Glutamatergic neuron (in vitro differentiated cells): Measurements from ENCODE around the gene HOXD3. TPM values are rescaled to one million over a fixed set of nuclear protein-coding genes. Genes with fewer than 3 reads are reported as not detected.

ENCODE experiments used
- DNase-seq: peaks from one replicate; pipeline ENCODE4 v3.0.0; 2022
- H3K27ac Mint-ChIP-seq: one replicate; pipeline ENCODE4 v1.8.0; 2020; ENCODE audit warnings: mild to moderate bottlenecking, mixed read lengths, inconsistent platforms; ENCODE audit not compliant: unreplicated experiment
- H3K27me3 Mint-ChIP-seq: one replicate; pipeline ENCODE4 v1.8.0; 2020; ENCODE audit warnings: mild to moderate bottlenecking, moderate library complexity, mixed read lengths, inconsistent platforms; ENCODE audit not compliant: unreplicated experiment
- H3K36me3 Mint-ChIP-seq: one replicate; pipeline ENCODE4 v1.8.0; 2020; ENCODE audit warnings: mild to moderate bottlenecking, mixed read lengths, inconsistent platforms; ENCODE audit not compliant: unreplicated experiment
- H3K4me1 Mint-ChIP-seq: one replicate; pipeline ENCODE4 v1.8.0; 2020; ENCODE audit warnings: mild to moderate bottlenecking, low read depth, mixed read lengths, inconsistent platforms; ENCODE audit not compliant: unreplicated experiment
- H3K4me3 Mint-ChIP-seq: one replicate; pipeline ENCODE4 v1.8.0; 2020; ENCODE audit warnings: mild to moderate bottlenecking, mixed read lengths, inconsistent platforms; ENCODE audit not compliant: unreplicated experiment
- H3K9me3 Mint-ChIP-seq: one replicate; pipeline ENCODE4 v1.8.0; 2020; ENCODE audit warnings: mild to moderate bottlenecking, moderate library complexity, mixed read lengths, inconsistent platforms; ENCODE audit not compliant: unreplicated experiment
- total RNA-seq: library from RNA; stranded (reverse); fragmentation: NEBNext Ultra II Directional; extraction: Animal tissue kit (Norgen Biotek cat#: 25700); gene quantifications from one replicate; pipeline ENCODE4 v1.2.1, GENCODE V29; 2021; ENCODE audit not compliant: unreplicated experiment
- TF ChIP-seq, protein P1 (sequence below): fragments of 200-600 bp; sonication (generic); IDR thresholded peaks from one replicate; pipeline ENCODE4 v1.5.0; 2021; ENCODE audit not compliant: partially characterized antibody, unreplicated experiment

Gene HOXD3
- total RNA-seq, 1 donor from 2014 or later: not detected

- H3K9me3 Mint-ChIP-seq: peaks cover 6% of the 10 kb centered on the region
- H3K4me3 Mint-ChIP-seq: no peak overlapping the region
Observed at GRCh38 chr2:176117823-176118371, 39.2 kb upstream of the HOXD3 start.

GRCh38 chr2:176118601-176119339 is 38.3 kb upstream of the HOXD3 start:
- no peak for DNase-seq
- TF ChIP-seq, protein P1, sequence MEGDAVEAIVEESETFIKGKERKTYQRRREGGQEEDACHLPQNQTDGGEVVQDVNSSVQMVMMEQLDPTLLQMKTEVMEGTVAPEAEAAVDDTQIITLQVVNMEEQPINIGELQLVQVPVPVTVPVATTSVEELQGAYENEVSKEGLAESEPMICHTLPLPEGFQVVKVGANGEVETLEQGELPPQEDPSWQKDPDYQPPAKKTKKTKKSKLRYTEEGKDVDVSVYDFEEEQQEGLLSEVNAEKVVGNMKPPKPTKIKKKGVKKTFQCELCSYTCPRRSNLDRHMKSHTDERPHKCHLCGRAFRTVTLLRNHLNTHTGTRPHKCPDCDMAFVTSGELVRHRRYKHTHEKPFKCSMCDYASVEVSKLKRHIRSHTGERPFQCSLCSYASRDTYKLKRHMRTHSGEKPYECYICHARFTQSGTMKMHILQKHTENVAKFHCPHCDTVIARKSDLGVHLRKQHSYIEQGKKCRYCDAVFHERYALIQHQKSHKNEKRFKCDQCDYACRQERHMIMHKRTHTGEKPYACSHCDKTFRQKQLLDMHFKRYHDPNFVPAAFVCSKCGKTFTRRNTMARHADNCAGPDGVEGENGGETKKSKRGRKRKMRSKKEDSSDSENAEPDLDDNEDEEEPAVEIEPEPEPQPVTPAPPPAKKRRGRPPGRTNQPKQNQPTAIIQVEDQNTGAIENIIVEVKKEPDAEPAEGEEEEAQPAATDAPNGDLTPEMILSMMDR: peak; percentile 67
- Mint-ChIP-seq H3K27me3 (peaks cover 48% of the 10 kb centered on the region), H3K9me3 (peaks cover 8% of the 10 kb centered on the region), H3K4me1 (peaks cover under 1% of the 10 kb centered on the region), H3K27ac (no peak overlapping the region), H3K36me3 (peaks cover 6% of the 10 kb centered on the region), H3K4me3 (no peak overlapping the region)

More at GRCh38 chr2:176117823-176118371, 39.2 kb upstream of the HOXD3 start:
- Mint-ChIP-seq H3K27ac (no peak overlapping the region), H3K4me1 (no peaks in the 10 kb centered on the region), H3K27me3 (peaks cover 48% of the 10 kb centered on the region), H3K36me3 (peaks cover 11% of the 10 kb centered on the region)
- DNase-seq: no peak
- TF ChIP-seq, protein P1: no peak

- peaks cover 51% of the 10 kb centered on the region for H3K27me3 Mint-ChIP-seq
- peaks cover 3% of the 10 kb centered on the region for H3K4me1 Mint-ChIP-seq
- DNase-seq: no peak
- peaks cover 6% of the 10 kb centered on the region for H3K36me3 Mint-ChIP-seq
- no peak overlapping the region for H3K4me3 Mint-ChIP-seq
- TF ChIP-seq, protein P1: no peak
- H3K9me3 Mint-ChIP-seq: peaks cover 14% of the 10 kb centered on the region
- no peak overlapping the region for H3K27ac Mint-ChIP-seq
Observed at GRCh38 chr2:176120364-176121189, 36.5 kb upstream of the HOXD3 start.

- peaks cover 51% of the 10 kb centered on the region for H3K27me3 Mint-ChIP-seq
- peaks cover 3% of the 10 kb centered on the region for H3K4me1 Mint-ChIP-seq
- TF ChIP-seq, protein P1: no peak
- H3K9me3 Mint-ChIP-seq: peaks cover 14% of the 10 kb centered on the region
- DNase-seq: no peak
- no peak overlapping the region for H3K27ac Mint-ChIP-seq
- H3K4me3 Mint-ChIP-seq: no peak overlapping the region
- H3K36me3 Mint-ChIP-seq: peaks cover 6% of the 10 kb centered on the region
Observed at GRCh38 chr2:176121190-176122051, 35.7 kb upstream of the HOXD3 start.
